Measurements from ENCODE around the gene DNAJC4.

The DNAJC4 gene, protein sequence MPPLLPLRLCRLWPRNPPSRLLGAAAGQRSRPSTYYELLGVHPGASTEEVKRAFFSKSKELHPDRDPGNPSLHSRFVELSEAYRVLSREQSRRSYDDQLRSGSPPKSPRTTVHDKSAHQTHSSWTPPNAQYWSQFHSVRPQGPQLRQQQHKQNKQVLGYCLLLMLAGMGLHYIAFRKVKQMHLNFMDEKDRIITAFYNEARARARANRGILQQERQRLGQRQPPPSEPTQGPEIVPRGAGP

DNA sequence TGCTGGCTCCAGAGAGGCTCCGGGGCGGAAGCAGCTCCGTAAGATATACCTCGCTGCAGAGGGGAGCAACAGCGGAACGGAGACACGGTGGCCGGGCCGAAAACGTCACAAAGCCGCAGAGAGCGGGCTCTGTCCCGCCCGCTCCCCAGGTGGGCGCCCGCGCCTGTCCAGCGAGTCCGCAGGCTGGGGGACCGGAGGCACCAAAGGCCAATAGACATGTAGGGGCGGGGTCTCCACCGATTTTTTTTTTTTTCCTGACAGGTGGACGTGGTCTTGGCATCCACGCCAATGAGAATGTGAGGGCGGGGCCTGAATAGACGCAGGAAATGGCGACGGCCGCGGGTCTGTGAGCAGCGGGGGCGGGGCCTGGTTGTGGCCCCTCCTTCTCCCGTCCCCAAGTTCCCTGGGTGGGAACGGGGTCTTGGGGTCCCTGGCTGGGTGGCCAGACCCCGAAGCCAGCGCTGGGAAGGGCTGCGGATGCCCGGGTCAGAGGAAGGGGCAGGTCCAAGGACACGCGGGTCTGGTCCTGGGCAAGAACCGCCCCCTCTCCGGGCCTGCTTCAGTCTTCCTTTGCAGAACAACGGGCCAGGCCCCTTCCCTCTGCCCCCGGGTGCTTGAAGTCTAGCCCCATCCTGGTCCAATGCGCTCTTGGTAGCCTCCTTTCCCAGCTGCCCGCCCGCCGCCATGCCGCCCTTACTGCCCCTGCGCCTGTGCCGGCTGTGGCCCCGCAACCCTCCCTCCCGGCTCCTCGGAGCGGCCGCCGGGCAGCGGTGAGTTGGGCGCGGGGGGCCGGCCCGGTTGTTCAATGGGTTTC is at the start of gene DNAJC4:
TSS of gene DNAJC4 (plus strand) at position 378 of the 814 bp plus-strand sequence. CDS start at position 685, 307 bp downstream.
- no peak for DNase-seq (ENCODE audit: low read depth)

DNA sequence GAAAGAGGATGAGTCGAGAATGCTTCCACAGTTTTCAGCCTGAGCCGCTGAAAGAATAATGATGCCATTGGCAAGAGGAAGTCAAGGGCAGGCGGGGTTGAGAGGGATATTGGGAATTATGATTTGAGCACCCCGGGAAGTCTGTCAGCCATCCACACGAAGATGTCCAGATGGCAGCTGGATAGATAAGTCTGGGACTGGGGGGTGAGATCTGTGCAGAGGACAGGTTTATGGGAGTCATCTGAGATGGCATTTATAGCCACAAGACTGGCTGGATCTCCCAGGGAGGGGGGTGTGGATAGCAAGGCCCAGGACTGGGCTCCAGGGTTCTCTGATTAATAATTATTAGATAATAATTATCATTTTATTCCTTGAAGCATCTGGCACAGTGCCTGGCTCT is 49.5 kb upstream of the DNAJC4 start:
- no peak for DNase-seq (ENCODE audit: low read depth)

DNA sequence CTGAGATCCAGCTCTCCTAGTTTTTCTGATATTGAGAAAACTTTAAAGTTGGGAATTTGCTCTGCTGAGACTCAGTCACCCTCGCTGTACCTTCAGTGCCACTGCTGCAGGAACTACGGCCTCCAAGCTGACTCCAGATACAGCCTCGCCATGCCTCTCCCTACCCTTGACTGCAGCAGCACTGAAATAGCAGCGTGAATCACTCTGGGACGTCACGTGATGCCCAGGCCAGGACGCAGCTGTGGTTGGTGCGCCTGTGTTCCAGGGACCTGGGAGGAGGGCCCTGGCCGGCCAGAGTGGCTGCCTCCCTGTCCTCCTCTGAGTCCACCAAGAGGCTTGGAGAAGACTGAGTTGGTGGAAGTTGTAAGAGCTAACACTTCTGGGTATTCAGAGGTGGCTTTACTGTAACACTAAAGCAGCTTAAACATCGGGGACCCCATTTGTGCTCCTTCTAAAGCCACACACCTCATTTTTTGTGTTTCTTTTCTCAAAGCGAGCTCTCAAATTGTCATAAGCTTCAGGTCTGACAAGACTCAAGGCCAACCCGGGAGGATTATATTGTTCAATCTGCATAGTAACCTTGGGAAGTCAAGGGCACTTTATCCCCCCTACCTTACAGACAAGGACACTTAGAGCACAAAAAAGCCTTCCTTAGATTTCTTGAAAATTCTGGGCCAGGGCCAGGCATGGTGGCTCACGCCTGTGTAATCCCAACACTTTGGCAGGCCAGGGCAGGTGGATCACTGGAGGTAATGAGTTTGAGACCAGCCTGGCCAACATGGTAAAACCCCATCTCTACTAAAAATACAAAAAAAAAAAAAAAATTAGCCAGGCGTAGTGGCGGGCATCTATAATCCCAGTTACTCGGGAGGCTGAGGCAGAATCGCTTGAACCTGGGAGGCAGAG is 48.6 kb upstream of the DNAJC4 start:
- DNase-seq (ENCODE audit: low read depth): peak; percentile 75

DNA sequence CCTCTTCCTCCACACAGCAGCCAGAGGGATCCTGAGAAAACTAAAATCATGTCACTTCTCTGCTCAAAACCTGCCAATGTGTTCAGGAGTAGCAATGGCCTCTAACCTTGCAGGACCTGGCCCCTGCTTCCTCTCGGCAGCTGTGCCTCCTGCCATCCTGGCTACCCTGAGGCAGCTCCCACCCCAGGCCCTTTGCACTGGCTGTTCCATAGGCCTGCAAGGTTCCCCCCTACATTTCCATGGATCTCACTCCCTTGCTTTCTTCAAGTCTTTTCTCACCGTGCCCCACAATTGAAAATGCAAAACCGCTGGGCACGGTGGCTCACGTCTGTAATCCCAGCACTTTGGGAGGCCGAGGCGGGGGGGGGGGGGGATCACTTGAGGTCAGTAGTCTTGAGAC is 46.5 kb upstream of the DNAJC4 start:
- DNase-seq (ENCODE audit: low read depth): no peak

DNA sequence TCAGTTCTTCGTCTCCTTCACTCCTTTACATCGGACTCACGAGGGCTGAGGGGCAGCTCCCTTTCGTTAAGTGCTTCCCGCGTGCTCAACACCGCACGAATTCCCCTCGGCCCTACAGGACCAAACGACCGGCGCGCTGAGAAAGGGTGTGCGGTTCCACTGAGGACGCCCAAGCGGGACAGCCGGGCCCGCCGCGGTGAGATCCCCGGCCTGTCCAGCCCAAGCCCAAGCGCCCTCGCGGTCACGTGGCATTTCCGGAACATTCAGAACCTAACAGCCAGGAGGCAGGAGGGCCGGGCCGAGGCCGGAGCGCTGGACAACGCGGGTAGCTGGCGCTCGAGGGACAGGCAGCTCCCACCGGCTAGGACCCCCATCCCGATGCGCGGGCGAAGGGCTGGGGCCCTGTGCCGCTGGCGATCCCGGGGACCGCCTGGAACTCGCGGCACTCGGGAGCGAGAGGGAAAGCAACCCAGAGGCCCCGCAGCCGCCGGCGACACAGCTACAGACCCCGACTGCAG is 45.1 kb upstream of the DNAJC4 start:
- DNase-seq (ENCODE audit: low read depth): no peak

DNA sequence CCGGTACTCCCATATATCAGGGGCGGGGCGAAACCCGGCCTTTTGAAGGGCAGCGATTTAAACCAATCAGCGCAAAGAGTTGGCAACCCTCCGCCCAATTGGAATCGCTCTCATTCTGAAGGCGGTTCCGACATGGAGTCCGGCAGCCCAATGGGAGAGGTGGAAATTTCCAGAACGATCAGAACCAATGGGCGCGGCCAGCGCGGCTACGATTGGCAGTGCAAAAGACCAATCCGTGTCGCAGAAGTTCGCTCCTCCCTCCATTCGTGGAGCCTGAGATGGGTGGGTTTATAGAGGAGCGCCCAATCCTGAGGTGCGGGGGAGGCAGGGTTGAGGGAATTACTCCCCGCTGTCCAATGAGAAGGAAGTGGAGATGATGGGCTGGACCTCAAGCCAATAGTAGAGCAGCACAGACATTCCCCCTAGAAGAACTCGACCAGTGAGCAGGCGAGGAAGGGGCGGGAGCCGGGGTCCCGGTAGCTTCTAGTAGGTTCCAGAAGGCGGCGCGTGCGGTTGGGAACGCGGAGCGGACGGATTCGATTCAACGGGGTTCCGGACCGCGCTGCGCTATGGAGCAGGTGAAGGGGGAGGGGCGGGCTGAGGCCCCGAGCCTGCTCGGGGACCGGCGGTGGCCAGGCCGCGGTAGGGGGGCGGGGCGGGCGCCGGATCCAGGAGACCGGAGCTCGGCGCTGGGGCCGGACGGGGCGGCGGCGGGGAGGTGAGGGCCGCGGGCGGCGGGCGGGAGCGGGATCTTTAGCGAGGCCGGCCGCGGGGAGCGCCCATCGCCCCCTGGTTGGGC is 44.5 kb upstream of the DNAJC4 start, which contains the start of gene STIP1:
TSS of gene STIP1 (plus strand) at position 479 of the 799 bp plus-strand sequence. CDS start at position 570, 91 bp downstream.
- DNase-seq (ENCODE audit: low read depth): peak; percentile 100

DNA sequence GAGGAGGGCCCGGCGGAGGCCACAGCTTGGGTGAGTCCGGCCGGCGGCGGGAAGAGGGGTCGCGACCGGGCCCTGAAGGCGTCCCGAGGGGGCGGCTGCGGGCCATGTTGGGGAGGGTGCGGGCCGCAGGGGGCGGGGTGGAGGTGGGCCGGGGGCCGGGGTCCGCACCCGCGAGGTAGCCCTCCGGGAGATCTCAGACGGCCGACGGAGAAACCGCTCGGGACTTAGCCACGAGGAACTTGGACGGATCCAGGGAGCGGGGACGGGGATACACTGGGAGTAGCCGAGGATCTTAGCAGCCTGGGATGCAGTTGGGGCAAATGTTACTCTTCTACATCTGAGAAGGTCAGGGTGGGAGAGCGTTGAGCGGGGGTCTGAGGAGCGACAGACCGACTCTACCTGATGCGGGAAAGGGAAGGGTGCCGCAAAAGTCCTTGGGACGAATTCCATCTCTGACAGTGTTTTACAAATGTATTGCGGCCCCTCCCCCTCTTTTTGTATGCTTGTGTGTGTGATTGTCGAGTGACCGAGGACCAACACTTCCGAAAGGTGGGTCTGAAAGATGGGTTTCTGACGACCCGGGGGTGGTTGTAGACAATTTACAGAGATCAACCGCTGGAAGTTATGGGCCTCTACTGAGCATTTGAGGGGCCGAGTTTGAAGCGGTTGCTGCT is 43.7 kb upstream of the DNAJC4 start:
- no peak for DNase-seq (ENCODE audit: low read depth)

DNA sequence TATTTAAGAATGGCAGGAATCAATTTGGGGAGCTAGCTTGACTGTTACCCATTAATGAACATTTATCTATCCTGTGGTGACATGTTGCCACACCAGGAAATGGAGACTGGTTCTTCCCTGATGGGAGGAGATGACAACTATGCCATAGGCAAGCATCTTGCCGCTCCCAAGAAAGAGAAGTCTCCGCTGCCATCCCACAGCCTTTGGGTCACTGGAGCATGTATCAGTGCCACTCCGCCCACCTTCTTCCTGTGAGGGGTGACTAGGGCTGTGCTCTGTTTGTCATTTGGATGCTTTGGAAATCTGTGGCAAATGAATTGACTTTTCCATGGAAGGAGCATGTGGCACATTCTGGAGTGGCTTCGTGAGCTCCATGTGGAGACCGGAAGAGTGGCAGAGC is 37.9 kb upstream of the DNAJC4 start:
- no peak for DNase-seq (ENCODE audit: low read depth)

DNA sequence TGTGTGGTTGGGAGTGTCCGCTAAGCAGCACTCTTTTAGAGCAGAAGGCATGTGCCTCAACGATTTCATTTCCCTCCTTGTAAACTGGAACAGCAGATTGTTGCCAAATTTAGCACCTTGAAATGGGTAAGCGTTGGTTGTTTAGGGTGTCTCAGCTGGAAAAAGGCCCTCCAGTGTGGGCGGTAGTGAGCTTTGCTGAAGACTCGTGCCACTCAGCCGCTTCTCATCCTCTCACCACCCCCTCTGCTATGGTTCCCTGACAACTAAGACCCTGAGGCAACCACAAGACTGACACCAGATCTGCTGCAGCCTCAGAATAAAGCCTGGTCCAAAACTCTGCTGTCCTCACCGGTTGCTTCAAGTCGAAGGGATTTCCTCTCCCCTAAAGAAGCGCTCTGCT is 33.7 kb upstream of the DNAJC4 start:
- no peak for DNase-seq (ENCODE audit: low read depth)

DNA sequence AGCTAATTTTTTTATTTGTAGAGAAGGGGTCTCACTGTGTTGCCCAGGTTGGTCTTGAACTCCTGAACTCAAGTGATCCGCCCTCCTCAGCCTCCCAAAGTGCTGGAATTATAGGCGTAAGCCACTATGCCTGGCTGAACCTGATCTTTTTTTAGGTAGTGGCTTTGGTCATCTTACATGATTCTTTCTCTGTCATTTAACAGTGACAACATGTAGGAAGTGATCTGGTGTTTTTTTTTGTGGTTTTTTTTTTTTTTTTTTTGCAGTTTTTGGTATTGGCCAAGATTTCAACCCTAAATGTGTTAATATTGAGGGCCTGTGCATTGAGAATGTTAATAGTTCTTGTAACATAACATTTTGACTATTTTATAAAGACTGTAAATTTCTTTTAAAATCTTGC is 31.8 kb upstream of the DNAJC4 start:
- no peak for DNase-seq (ENCODE audit: low read depth)

DNA sequence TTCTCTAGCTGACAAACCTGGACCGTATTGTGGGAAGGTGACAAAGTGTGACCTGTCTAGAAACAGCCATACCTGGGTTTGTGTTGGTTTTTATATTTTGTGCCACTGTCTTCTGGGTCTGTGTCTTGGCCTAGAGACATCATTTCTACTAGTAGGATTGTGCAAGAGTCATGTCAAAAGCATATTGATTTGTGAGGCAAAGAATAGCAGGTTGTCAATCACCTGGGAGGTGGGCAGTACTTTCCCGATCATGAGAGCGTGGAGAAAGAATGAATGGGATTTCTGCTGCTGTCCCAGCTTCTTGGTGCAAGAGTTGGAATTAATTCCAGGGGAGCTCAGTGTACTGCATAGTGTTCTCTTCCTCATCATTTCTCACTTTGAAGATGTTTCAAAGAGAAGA is 28.8 kb upstream of the DNAJC4 start:
- no peak for DNase-seq (ENCODE audit: low read depth)

DNA sequence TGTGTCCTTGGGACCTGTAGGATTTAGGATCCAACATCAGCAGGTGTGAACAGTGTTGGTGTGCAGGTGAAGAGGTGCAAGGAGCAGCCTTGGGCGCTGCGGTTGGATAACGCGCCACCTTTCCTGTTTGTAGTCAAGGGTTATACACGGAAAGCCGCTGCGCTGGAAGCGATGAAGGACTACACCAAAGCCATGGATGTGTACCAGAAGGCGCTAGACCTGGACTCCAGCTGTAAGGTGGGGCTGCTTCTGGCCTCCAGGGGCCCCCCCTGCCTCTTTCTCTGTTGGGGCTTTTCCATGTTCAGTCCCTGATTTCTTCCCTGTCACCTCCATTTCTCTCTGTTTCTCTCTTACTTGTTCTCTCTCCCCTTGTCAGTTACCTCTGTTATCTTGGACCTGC is 27.4 kb upstream of the DNAJC4 start:
- no peak for DNase-seq (ENCODE audit: low read depth)

DNA sequence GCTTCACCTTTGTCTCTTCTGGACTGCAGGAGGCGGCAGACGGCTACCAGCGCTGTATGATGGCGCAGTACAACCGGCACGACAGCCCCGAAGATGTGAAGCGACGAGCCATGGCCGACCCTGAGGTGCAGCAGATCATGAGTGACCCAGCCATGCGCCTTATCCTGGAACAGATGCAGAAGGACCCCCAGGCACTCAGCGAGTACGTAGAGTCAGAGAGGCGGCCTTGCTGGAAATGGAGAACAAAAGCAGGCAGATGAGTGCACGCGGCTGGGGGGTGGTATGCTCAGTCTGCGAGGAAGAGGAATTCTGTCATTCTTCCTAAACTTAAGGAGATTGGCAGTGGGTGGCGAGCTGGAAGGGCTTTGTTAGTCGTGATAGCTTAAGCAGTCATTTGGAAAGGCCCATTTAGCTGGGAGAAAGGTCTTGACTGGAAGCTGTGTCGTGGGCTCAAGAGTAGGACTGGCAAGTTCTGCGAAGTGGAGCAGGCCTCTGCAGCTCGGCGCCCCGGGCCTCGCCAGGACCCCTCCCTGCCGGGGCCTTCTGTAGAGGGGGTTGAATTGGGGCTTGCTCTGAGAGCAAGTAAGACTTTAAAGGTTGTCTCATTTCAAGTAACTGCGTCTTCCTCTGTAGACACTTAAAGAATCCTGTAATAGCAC is 26.8 kb upstream of the DNAJC4 start:
- DNase-seq (ENCODE audit: low read depth): no peak

DNA sequence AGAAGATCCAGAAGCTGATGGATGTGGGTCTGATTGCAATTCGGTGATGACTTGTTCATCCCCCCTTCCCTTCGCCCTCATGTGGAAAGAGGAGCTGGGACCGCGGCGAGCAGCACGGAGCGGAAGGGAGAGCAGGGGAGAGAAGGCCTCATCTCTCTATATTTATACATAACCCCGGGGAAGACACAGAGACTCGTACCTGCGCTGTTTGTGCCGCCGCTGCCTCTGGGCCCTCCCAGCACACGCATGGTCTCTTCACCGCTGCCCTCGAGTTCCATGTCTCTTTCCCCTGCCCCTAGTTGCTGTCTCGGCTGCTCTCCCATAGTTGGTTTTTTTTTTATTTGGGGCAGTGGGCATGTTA is 26.3 kb upstream of the DNAJC4 start:
- DNase-seq (ENCODE audit: low read depth): no peak

DNA sequence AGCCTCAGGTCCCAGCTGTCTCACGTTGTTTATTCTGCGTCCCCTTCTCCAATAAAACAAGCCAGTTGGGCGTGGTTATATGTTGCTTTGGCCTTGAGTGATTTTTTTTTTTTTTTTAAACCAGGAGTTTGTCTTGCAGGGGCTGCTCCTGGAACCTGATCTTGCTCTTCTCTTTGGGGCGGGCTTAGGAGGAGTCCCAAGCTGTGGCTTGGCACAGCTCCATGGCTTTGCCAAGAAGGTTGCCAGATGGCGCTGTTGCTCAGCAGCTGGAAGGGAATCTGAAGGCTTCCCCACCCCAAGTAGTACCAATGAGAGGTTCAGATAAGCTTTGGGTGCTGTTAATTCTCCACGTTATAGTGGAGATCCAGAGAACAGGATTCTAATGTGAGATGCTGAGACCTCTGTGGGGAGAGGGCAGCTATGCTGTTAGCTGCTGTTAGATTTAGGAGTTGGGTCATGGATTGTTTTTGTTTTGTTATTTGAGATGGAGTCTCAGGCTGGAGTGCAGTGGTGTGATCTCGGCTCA is 25.8 kb upstream of the DNAJC4 start:
- no peak for DNase-seq (ENCODE audit: low read depth)

DNA sequence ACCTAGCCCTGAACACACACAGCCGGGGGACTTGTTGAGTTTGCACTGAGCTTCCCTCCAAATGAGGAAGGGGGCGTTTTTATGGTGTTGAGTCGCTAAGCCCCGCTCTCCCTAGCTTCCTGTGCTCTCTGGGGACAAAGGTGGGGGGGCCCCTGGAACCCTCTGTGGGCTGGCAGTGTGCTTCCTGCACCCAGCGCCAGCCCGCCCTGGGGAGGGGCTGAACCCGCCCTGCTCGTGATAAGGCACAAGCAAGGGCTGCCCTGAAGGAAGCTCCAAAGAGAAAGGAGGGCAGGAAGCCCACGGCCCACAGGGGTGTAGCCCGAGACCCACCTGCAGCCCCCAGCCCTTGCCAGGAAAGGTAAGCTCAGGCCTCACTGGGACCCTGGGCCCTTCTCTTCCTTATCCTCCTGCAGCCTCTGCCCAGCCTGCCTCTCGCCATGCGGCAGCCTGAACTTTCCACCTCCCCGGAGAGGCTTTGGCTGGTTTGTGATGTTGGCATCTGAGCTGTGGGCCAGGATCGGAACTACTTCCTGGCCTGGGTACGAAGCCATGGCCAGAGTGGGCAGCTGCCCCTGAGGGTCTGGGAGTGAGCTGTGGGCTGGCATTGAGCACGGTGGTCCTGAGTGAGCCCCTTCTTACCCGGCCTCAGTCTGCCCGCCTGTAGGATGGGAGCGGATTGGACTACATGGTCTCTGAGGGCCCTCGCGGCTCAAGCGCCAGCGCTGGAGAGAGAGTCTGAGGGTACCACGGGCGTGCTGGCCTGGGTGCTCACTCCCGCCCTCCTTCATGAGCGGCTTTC is 23.7 kb upstream of the DNAJC4 start, which contains the start of gene FERMT3:
TSS of gene FERMT3 (plus strand) at position 265 of the 799 bp plus-strand sequence. CDS start 644 bp downstream, outside the sequence.
- DNase-seq (ENCODE audit: low read depth): no peak

DNA sequence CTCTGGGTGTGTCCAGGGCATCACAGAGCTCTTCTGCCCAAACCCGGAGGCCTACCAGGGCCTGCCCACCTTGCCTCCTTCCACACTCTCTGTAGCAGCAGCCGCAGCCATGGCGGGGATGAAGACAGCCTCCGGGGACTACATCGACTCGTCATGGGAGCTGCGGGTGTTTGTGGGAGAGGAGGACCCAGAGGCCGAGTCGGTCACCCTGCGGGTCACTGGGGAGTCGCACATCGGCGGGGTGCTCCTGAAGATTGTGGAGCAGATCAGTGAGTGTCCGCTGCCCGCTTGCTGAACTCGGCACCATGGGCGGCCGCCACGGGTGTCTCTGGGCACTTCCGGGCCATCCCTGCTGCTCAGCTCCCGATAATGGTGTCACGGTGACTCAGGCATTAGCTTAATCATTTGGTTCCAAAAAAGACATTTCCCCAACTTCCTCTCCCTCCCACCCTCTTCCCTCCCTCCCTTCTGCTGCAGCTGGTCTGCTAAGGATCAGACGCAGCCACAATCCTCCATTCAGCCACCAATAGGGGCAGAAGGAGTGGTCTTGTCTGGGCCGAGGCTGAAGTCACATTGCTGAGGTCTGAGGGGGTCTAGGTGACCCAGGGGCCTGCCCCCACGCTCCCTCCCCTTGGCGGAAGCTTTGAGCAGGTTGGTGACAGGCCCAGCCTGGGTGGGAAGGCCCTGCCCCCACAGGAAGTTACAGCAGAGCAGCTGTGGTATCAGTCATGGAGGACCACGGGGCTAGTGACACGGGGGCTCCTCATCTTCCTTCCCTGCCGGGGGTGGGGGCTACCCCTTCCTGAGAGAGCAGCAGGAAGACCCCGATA is 22.9 kb upstream of the DNAJC4 start:
- peak; percentile 65 for DNase-seq (ENCODE audit: low read depth)

Data from GM04503 (cell line).